HG03280 (cell line): Measurements from ENCODE around the gene CAMTA1.
A peak's percentile ranks its signal among the peaks of the same experiment; 100 is the strongest.
"Not testable (repeated sequence)": the region's sequence is repeated elsewhere in the genome, so short reads cannot be mapped to it uniquely, and the experiment has no call there.

Experiments
- ATAC-seq: cut with Tn5 transposase; IDR thresholded peaks from one replicate; pipeline ENCODE4 v1.9.1; 2021; ENCODE audit warnings: mild to moderate bottlenecking, moderate library complexity; ENCODE audit not compliant: unreplicated experiment

The CAMTA1 gene

DNA sequence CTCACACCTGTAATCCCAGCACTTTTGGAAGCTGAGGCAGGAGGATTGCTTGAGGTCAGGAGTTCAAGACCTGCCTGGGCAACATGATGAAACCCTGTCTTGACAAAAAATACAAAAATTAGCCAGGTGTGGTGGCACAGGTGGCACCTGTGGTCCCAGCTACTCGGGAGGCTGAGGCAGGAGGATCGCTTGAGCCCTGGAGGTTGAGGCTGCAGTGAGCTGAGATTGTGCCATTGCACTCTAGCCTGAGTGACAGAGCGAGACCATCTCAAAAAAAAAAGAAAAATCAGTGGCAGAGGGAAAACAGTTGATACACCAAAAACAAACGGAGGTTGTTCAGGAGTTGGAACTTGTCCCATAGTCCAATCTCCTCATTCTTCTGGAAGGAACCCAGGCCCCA is 904.1 kb downstream of the CAMTA1 start:
- not testable (repeated sequence) for ATAC-seq

DNA sequence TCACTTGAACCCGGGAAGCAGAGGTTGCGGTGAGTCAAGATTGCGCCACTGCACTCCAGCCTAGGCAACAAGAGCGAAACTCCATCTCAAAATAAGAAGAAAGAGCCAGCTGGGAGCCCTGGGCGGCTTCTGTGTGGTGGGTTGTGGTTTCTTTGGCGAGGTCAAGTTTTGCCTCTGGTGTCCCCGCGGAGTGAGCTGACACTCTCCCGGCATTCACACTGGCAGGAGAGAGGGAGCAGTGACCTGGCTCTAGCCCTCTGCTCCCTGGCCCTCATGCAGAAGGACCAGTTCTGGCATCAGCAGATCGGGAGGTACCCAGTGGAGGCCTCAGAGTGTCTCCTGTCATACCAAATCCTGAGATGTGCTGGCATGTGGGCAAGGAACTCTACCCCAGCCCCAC is 904.8 kb downstream of the CAMTA1 start:
- no peak for ATAC-seq

DNA sequence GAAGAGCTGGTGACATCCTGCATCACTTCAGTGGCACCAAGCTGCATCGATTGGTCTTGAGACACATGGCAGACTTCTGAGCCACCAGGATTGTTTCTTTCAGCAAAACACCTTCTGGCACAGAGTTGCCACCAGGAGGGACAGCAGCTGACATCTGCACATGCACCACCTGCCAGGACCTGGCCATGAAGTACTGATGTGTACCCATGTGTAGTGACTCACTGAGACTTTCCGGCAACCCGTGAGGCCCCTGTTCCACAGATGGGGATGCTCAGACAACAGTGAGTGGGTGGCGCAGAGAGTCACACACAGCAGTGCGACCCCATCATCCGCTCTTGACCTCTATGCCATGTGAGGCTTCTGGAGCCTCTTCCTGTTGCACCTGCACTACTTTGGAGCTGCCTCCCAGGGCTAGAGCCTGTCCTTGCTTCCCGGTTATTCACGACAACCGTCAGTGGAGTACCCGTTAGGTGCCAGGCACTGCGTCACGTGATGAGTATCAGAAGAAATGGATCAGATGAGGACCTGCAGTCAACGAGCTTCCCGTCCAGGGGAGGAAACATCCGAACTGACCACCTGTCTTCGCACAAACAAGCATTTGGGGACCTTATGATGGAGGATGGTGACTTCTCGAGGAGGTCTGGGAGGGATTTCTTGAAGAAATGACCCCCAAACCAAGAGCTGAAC is 905.4 kb downstream of the CAMTA1 start:
- ATAC-seq: no peak

DNA sequence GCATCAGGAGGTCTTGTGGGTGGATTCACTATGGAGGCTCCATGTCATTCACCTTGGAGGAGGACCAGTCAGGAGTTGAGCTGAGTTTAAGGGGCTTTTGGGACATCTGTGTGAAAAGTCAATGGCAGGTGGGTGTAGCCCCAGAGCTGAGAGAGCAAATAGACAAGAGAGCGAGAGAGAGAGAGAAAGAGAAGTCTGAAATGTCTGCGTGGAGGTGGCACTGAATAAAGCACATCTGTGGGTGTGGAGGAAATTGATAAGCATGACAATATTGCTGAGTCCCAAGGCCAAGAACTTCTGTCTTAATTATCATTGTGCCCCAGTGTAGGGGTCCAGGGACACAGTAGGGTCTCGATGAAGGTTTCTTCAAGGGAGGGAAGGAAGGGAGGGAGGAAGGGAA is 906.3 kb downstream of the CAMTA1 start:
- ATAC-seq: no peak

DNA sequence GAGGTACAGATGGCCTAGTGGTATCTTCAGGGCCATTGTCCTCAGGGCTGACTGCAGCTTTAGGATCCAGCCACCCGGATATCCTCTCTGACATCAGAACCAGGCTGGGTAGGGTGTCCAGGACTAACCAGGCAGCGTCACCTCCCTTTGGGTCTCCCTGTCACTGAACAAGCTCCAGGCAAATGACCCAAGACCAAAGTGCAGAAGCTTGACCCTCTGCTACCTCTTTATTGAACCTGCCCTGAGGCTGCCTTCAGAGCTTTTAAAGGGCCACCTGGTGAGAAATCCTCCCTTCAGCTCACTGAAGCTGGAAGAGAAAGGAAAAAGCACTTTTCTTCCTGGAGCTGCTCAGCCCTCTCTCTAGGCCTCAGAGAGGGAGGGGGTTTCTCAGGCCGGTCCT is 906.8 kb downstream of the CAMTA1 start:
- no peak for ATAC-seq

DNA sequence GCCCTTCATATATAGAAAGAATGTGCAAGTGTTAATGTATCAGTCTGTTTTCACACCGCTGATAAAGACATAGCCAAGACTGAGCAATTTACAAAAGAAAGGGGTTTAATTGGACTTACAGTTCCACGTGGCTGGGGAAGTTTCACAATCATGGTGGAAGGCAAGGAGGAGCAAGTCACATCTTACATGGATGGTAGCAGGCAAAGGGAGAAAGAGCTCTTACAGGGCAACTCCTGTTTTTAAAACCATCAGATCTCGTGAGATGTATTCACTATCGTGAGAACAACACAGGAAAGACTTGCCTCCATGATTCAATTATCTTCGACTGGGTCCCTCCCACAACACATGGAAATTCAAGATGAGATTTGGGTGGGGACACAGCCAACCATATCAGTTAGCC is 907.8 kb downstream of the CAMTA1 start:
- ATAC-seq: not testable (repeated sequence)

DNA sequence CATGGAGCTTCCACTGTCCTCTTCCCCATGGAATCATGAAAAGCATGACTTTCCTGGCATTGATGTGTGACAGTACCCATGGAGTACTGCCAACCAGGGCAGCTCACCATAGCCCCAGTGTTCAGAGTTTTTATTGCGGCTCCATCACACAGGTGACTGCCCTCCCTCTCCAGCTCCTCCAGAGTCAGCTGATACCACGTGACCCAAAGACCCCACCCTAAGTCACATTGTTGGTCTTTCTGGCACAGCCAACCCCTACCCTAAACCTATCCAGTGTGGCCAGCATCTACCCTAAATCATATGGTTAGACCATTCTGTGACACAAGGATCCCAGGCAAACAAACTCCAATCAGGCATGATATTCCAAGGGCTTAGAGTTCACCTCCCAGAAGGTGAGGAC is 908.4 kb downstream of the CAMTA1 start:
- no peak for ATAC-seq

DNA sequence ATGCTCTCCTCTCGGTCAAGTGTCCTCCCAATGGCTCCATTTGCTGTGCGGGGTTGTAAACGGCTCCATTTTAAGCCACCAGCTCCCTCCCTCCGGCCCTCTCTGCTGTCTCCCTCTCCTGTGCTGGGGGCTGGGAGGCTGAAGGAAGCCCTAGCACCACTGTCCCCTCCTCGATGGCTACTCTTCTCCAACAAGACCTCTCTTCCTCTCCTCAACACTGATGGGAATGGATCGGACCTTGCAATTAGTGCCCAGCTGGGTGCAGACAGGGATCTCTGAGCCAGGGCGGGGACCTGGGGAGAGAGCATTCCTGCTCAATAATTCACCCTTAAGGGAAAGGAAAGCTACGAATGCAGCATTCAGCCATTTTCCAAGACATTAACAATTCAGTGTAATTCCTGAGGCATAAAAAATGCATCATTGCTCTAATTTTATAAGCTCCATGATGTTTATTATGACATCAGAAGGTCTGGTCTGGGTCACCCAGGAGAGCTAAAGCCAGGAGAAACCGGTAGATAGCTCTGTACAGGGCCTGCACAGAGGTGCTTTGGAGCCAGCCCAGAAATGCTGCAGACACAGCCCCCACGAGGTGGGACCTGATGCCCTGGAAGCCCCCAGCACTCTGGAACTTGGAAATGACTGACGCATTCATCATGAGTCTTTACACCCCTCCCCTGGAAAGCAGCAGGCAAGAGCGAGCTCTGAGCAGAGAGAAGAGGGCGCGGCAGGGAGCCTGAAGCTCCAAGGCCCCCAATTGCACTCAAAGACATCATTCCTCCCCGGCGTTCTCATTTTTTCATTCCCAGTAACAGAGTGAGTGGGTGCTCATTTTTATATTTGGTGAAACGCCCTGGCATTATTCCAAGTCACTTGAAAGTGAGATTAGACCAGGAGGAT is 909.6 kb downstream of the CAMTA1 start:
- no peak for ATAC-seq

DNA sequence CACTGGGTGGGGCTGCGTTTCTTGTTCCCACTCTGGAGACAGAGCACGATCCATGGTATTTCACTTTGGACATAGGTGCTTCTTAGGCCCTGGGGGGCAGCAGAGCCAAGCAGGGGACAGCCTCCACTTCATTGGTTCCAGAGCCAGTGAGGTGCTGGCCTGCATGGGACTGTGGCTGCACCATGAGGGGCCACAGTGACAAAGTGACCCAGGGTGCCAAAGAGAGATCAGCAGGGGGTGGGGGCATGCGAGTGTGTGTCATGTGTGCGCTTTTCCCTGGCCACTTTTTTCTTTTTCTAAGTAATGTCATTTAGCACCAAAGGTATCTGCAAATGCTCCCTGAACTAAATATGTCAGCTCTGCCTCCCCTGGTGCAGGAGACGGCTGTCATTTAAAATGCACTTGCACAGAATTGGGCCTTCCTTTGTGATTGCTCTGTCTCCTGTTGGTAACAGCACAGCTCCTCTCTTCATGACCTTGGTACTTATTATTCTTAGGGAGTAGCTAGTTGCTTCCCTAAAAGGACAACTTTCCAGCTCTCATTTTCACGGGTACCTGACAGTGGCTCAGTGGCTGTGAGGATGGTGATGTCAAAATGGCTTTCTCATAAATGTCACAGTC is 910.4 kb downstream of the CAMTA1 start:
- ATAC-seq: no peak

DNA sequence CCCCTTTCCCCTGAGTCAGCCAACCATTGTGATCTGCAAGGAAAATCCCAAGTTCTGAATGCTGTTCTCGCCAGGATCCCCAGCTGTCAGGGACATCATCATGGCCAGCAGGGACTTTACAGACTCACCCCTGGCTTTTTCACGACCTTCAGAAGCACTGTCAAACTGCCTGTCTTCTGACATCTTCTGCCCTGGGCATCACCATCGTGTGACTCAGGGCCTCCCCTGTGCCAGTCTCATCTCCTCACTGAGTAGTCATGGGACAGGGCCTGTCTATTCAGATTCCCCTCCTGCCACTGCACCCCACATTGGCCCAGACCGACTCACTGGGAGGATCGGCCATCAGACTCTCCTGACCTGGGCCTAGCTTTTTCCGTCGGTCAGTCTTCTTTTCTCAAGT is 913.4 kb downstream of the CAMTA1 start:
- ATAC-seq: no peak

DNA sequence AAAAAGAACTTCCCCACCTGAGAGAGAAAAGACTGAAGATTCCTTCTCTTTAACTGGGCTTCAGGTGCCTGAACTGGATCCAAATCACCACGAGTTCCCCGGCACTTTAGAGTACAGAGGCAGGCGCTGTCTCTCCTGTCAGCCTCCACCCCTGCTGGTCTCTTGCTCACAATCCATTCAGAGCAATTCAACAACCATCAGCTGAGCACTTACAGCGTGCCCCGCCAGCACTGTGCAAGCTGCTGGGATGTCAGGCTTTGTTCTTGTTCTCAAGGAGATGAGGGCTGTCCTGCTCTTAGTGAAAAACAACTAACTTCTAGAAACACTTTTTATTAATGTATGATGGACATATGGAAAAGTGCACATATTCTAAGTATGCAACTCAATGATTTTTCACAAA is 917.1 kb downstream of the CAMTA1 start:
- no peak for ATAC-seq

DNA sequence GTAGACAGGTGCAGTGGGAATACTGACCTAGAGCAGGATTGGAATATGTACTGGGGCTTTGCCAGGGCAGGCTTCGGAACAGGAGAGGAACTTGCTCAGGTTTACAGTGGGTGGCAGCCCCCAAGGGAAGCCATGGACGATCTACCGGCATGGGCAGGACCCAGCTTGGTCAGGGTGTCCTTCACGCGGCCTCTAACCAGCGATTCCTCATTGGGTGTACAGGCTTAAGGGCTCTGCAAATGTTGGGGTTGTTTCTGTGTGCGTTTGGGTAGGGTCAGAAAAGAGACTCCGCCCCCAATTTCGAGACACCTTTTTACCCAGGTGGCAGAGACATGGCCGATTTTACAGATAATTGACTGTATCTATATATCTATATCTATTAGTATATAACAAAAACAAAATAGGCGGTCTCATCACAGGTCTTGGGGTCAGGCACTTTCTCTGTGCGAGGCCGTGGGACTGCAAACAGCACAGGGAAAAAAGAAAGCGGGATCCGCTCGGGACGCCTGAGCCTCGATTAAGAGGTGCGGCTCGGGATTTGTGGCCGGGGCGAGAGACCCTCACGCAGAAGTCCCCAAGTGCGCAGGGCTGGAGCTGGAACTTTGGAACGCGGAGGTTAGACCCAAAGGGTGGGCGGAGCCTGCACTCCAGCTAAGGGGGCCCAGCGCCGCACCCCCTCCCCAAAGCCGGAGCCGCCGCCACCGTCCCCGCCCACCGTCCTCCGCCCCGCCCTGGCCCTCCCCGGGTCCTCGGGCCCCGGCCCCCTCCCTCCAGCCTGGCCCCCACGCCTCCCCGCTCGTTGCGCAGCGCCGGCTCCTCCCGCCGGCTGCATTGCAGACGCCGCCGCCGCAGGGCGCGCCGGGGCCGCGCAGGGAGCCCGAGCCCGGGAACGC is 918.3 kb downstream of the CAMTA1 start:
- peak; percentile 7 for ATAC-seq

DNA sequence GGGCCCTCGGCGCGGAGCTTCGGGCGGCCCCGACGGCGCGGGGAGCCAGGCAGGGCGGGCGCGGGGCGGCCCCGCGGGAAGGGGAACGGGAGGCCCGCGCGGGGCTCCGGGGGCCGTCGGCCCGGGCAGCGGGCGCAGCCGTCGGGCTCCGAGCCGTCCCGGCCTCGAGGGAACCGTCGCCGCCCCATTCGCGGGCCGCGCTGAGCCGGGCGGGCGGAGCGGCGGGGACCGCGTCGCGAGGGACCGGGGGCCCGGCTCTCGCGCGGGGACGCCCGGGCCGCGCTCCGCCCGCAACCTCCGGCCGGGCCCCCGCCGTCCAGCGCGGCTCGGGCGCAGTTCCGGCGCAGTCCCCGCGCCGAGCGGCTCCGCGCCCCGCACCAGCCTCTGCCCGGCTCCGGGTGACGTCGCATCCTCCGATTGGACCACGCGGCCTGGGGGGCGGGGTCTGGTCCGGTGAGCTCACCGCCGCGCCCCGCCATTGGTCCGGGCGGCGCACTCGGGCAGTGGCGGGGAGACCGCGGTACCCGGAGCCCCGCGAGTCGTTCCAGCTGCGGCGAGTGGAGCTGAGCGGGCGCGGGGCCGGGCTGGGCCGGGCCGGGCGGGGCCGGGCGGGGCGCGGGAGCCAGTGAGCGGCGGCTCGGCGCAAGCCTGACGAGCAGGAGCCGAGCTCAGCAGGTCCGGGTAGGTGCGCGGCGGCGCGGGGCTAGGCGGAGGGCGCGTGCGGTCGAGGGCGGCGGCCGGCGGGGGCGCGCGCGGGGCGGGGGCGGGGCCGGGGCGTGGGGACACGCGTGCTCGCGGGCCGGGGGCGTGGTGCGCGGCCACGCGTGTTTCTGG is 919.2 kb downstream of the CAMTA1 start:
- ATAC-seq: peak; percentile 98

DNA sequence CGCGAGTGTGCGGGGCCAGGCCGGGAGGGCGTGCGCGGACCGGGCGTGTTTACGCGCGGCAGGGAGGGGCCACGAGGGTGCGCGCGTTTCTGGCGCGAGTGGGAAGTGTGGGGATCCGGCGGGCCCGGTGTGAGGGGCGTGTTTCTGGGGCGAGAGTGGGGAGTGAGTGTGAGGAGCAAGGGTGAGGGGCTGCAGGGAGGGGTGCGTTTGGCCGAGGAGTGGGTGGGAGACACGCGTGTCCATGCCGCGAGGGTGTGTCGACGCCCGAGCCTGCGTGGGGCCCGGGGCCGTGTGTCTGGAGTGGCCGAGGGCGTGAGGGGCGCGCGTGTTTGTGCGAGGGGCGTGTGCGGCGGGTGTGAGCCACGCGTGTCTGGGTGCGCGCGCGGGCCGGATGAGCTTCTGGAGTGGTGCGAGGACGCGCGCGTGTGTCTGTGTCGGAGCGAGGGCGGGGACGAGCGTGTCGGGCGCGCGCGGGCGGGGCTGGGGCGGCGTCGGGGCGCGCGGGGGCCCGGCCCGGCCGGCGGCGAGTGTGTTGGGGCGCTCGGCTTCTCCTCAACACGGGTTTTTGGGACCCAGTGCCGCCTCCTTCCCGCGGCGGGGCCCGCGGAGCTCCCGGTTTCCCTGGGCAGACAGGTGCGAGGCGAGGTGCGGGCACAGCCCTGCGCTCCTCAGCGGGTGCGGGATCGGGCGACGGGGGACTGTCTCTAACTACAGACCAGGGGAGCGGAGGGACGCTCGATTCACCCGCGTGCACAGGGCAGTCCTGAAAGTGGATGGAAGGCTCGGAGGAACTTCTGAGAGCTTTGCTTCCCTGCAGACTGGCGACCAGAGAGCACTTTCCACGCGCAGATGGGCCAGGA is 920.0 kb downstream of the CAMTA1 start:
- ATAC-seq: no peak

DNA sequence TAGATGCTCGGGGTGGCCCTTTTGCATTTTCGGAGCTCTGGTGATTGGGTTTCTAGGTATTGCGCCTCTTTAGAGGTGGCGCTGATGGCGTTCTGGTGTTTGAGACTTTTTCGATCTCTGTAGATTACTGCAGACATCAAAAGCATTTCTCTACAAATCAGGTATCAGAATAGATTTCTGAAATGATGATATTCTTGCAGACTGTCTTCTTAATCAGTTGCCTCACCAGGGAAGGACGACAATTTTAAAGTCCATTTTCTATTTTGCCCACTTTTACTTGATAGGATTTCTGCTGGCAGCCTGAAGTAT is 920.6 kb downstream of the CAMTA1 start:
- ATAC-seq: no peak

DNA sequence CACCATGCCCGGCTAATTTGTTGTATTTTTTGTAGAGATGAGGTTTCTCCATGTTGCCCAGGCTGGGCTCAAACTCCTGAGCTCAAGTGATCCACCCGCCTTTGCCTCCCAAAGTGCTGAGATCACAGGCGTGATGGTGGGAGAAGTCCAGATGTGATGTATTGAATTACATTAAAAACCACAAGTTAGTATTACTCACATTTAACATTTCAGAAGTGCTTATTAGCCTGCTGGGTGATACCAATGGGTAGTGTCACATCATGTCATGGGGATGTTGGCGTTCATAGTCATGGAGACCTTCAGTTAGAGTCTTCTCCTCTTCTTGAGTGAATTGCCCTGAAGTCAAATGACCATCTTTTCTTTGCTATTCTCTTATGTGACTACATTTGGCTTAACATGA is 922.3 kb downstream of the CAMTA1 start:
- ATAC-seq: no peak

DNA sequence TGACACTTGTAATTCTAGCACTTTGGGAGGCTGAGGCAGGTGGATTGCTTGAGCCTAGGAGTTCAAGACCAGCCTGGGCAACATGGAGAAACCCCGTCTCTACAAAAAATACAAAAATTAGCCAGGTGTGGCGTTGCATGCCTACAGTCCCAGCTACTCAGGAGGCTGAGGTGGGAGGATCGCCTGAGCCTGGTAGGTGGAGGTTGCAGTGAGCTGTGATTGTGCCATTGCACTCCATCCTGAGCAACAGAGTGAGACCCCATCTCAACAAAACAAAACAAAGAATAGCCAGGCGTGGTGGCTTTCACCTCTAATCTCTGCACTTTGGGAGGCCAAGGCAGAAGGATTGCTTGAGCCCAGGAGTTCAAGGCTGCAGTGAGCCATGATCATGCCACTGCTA is 922.8 kb downstream of the CAMTA1 start:
- ATAC-seq: not testable (repeated sequence)

DNA sequence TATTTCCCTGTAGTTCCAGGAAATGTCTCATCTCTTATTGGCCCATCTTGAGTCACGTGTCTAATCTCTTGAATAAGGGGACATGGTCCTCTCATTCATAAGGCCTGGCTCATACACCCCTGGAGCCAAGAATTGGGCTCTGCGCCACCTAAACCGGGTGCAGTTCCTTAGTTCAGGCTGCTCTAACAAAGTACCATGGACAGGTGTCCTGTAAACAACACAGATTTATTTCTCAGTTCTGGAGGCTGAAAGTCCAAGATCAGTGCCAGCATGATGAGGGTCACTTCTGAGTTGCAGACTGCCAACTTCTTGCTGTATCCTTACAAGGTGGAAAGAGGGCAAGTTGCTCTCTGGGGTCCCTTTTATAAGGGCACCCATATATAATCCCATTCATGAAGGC is 925.6 kb downstream of the CAMTA1 start:
- ATAC-seq: no peak

DNA sequence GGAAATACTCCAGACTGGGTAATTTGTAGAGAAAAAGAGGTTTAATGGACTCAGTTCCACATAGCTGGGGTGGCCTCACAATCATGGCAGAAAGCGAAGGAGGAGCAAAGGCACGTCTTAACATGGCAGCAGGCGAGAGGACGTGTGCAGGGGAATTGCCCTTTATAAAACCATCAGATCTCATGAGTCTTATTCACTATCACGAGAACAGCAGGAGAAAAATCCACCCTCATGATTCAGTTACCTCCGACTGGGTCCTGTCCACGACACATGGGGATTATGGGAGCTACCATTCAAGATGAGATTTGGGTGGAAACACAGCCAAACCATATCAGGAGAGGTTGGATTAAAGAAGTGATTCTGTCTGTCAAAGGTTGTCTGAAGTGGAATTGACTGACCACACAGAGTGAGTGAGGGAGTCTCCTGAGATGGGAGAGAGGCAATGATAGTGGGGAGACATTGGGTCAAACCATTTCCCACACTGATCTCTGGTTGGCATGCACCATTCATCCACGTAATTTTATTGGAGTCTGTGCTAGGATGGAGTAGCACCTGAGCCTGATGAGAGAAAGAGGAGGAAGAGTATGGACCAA is 927.6 kb downstream of the CAMTA1 start:
- ATAC-seq: no peak
